Mammary epithelial cell (primary cell): ENCODE measurements around the gene BANK1.

Experiments used
- CTCF ChIP-seq, 2 donors: IDR thresholded peaks in 1 of 2; conservative IDR thresholded peaks in 1 of 2; 2 replicates each; pipeline ENCODE4 v1.5.1; 2011 to 2012; ENCODE audit warnings: inconsistent platforms in 2 of 2, low read length in 2 of 2, mild to moderate bottlenecking in 2 of 2, control low read depth in 1 of 2, low read depth in 1 of 2; ENCODE audit not compliant: insufficient read depth in 1 of 2; ENCODE audit errors: extremely low read depth in 1 of 2
- EZH2 ChIP-seq: IDR thresholded peaks from 2 replicates; pipeline ENCODE4 v1.6.1; 2012; ENCODE audit warnings: low read length, inconsistent platforms, borderline replicate concordance

- no peak for TF ChIP-seq CTCF (conservative IDR thresholded peaks at IDR 0.05 in 1 of 2, IDR thresholded peaks at IDR 0.05 in 1 of 2; ENCODE audit: extremely low read depth in 1 of 2, insufficient read depth in 1 of 2, low read depth in 1 of 2, low read length in 2 of 2)
- no peak for TF ChIP-seq EZH2
Observed at GRCh38 chr4:101921370-101921769, 130.8 kb downstream of the BANK1 start.
